Pons (tissue), 1 donor: ENCODE data around the gene EVPL.

Source experiments
- DNase-seq: peaks from one replicate; pipeline ENCODE4 v3.0.0-alpha.2; 2016; ENCODE audit warnings: low spot score

Gene EVPL

GRCh38 chr17:75959051-75959838 lies 67.9 kb downstream of the EVPL start:
- no peak for DNase-seq
